NCI-H2196 (cell line): ENCODE measurements around the gene PDGFRA.
"Not testable (repeated sequence)": the region's sequence is repeated elsewhere in the genome, so short reads cannot be mapped to it uniquely, and the experiment has no call there.

Experiments used
- DNase-seq: peaks from one replicate; lab custom pipeline; 2025; ENCODE audit not compliant: unreplicated experiment; lab: John Stamatoyannopoulos, UW

Gene PDGFRA

GRCh38 chr4:54318904-54319303, 89.8 kb downstream of the PDGFRA start:
- no peak for DNase-seq

DNA sequence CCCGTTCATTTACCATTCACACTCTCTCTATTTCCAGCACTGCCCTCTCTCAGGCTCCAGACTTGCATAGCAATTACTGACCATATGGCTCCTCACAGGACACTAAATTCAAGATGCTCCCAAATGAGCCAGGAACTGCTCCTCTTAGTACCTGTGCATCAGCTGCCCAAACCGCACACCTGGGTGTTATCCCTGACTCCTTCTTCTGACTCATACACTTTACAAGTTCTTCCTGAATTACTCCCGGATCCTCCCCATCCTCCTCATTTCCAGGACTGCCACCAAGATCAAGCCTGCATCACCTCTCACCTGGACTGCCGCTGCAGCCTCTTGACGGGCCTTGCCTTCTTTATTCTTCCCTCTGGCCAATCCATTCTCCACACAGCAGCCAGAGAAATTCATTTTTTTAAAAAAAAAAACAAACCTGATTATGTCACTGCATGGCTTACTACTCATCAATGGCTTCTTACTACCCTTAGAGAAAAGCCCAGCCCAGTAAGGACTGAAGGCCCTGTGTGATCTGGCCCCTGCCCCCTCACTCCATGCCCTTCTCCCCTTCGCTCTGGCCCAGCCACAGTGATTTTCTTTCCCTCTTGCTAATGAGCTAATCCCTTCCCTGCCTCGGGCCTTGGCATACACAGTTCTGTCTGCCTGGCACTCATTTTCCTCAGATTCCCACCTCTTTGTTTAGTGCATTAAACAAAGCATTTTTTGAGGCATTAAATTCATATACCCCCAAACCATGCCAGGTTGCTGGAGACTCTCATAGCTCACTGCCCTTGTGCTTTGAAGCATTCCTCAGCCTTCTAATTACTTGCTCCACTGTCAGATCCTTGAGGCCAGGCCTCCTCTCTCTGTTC, 92.0 kb downstream of the PDGFRA start:
- no peak for DNase-seq

GRCh38 chr4:54322818-54323417, 93.8 kb downstream of the PDGFRA start:
- peak; percentile 56 for DNase-seq

DNA sequence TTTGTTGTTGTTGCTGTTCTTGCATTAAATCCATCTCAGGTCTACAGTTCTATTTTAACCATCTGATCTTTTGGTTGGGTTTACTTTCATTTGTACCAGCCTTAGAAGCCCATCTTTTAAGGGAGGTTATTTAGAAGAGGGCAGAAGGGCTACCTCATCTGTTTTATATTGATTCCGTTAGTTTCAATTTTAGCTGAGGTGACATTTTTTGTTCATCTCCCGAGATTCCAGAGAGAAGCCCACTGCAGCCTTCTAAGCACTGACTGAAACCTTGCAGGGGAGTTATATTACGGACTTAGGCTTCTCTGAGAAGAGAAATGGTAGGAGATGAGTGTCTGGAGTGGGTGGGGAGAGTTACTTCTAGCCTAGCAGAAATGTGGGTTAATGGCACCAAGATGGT, 101.8 kb downstream of the PDGFRA start:
- no peak for DNase-seq

- DNase-seq, result no peak
Measured at GRCh38 chr4:54332542-54332941, 103.4 kb downstream of the PDGFRA start.

DNA sequence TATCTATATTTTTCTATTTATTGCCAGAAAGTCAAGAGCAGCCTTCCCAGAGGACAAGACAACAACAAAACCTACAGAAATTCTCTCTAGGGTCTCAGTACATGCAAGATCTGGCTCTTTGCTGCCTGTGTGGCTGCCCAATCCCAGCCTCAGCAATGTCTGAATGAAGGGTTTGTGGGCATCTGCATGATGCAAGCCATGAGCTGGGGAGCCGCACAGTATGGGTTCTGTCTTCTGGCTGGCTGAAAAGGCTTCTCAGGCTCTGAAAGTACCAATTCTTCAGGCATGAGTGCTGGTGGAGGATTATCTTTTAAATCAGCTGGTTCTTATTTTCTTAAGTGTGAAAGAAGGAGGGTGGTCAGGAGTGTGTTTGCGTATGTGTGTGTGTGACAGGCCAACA, 104.6 kb downstream of the PDGFRA start:
- DNase-seq, result no peak

- DNase-seq, result not testable (repeated sequence)
Measured at GRCh38 chr4:54334769-54335168, 105.7 kb downstream of the PDGFRA start.

DNA sequence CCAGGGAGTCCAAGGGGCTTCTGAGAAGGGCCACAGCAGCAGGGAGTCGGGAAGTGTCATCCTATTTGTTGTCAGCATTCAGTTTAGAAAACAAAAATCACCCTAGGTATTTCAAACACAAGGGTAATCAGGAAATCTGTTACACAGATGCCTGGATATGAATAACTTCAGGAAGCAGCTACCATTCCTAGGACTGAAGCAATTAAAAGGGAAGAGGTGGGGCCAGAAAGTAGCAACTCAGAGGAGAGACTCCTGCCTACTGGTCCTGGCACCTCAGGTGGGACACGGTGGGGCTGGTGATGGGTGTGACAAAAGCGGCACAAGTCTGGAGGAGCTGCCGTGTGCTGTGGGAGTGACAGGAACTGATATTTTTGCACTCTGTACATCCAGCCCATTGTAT, 107.9 kb downstream of the PDGFRA start:
- no peak for DNase-seq

DNA sequence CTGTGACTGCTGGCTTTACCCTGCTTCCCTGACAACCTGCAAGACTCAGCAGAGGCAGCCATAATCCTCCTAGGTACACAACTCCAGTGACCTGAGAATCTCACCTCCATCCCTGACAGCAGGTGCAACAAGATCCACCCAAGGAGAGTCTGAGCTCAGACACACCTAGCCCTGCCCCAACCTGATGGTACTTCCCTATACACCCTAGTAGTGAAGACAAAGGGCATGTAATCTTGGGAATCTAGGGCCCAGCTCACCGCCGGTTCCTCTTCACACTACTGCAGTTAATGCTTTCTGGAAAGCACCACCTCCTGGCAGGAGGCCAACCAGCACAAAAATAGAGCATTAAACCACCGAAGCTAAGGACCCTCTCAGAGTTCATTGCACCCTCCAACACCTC, 113.0 kb downstream of the PDGFRA start:
- not testable (repeated sequence) for DNase-seq
